IMR-90 (cell line): ENCODE measurements around the gene NTM.

Experiments used
- CEBPB ChIP-seq: IDR thresholded peaks from 2 replicates; pipeline ENCODE4 v1.6.1; 2012; ENCODE audit warnings: low read depth, low read length, improper control_type of control experiment
- CHD1 ChIP-seq: IDR thresholded peaks from 2 replicates; pipeline ENCODE4 v1.6.1; 2012; ENCODE audit warnings: low read depth, low read length, improper control_type of control experiment
- FOS ChIP-seq: fragments of 150-350 bp; IDR thresholded peaks from 2 replicates; pipeline ENCODE4 v1.6.1; 2016; ENCODE audit warnings: low read depth, low read length
- MXI1 ChIP-seq: IDR thresholded peaks from 2 replicates; pipeline ENCODE4 v1.6.1; 2012; ENCODE audit warnings: low read depth, mild to moderate bottlenecking, low read length, moderate library complexity, borderline replicate concordance
- POLR2A ChIP-seq: IDR thresholded peaks from 2 replicates; pipeline ENCODE4 v1.6.1; 2012; ENCODE audit warnings: mild to moderate bottlenecking, low read depth, low read length
- RAD21 ChIP-seq: IDR thresholded peaks from 2 replicates; pipeline ENCODE4 v1.6.1; 2012; ENCODE audit warnings: low read length, improper control_type of control experiment
- RCOR1 ChIP-seq: IDR thresholded peaks from 2 replicates; pipeline ENCODE4 v1.6.1; 2012; ENCODE audit warnings: mild to moderate bottlenecking, low read length, improper control_type of control experiment; ENCODE audit not compliant: insufficient replicate concordance
- RFX5 ChIP-seq: IDR thresholded peaks from 2 replicates; pipeline ENCODE4 v1.8.0; 2012; ENCODE audit warnings: low read depth, mild to moderate bottlenecking, low read length, moderate library complexity
- SMC3 ChIP-seq: fragments of 150-350 bp; IDR thresholded peaks from 2 replicates; pipeline ENCODE4 v1.6.1; 2016; ENCODE audit warnings: low read depth, mild to moderate bottlenecking, antibody characterized with exemption, low read length, moderate library complexity
- TF ChIP-seq, protein P1 (sequence below): fragments of 150-350 bp; IDR thresholded peaks from 2 replicates; pipeline ENCODE4 v1.6.1; 2017; ENCODE audit warnings: mild to moderate bottlenecking, antibody characterized with exemption, low read length, low read depth
- TF ChIP-seq, protein P2 (sequence below): conservative IDR thresholded peaks from 2 replicates; pipeline ENCODE4 v1.5.1; 2012; ENCODE audit warnings: mild to moderate bottlenecking, low read depth, low read length, improper control_type of control experiment

DNA sequence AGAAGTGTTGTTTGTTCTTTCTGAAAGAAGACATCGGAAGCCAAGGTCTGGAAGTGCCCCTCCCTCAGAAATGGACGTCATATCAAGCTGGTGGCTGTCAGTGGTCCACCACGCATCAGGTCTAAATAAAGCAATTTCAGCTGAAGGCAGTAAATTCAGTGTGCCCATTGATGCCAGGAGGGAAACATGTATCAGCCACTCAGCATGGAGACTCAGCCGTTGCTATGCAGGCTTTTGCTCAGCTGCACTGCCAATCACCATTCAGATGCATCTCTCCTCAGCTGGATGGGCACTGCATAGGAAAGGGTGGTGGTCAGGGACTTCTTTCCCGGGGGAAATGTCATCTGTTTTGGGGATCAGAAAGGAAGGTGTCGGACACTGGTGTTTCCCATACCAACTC is 878.2 kb downstream of the NTM start:
- TF ChIP-seq CEBPB, result no peak
- TF ChIP-seq, protein P1, sequence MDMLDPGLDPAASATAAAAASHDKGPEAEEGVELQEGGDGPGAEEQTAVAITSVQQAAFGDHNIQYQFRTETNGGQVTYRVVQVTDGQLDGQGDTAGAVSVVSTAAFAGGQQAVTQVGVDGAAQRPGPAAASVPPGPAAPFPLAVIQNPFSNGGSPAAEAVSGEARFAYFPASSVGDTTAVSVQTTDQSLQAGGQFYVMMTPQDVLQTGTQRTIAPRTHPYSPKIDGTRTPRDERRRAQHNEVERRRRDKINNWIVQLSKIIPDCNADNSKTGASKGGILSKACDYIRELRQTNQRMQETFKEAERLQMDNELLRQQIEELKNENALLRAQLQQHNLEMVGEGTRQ, result no peak
- no peak for TF ChIP-seq SMC3
- no peak for TF ChIP-seq CHD1
- no peak for TF ChIP-seq POLR2A
- no peak for TF ChIP-seq FOS
- TF ChIP-seq, protein P2, sequence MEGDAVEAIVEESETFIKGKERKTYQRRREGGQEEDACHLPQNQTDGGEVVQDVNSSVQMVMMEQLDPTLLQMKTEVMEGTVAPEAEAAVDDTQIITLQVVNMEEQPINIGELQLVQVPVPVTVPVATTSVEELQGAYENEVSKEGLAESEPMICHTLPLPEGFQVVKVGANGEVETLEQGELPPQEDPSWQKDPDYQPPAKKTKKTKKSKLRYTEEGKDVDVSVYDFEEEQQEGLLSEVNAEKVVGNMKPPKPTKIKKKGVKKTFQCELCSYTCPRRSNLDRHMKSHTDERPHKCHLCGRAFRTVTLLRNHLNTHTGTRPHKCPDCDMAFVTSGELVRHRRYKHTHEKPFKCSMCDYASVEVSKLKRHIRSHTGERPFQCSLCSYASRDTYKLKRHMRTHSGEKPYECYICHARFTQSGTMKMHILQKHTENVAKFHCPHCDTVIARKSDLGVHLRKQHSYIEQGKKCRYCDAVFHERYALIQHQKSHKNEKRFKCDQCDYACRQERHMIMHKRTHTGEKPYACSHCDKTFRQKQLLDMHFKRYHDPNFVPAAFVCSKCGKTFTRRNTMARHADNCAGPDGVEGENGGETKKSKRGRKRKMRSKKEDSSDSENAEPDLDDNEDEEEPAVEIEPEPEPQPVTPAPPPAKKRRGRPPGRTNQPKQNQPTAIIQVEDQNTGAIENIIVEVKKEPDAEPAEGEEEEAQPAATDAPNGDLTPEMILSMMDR, result no peak
- TF ChIP-seq MXI1, result no peak
- TF ChIP-seq RCOR1, result no peak
- TF ChIP-seq RFX5, result peak; percentile 59; the same call in 1 of the 2 replicates
- no peak for TF ChIP-seq RAD21
